ENCODE data around the gene PPA1. TPM values are rescaled to one million over a fixed set of nuclear protein-coding genes. Genes with fewer than 3 reads are reported as not detected.

Gene PPA1
- total RNA-seq, 2 experiments from 2014 or later = 357 to 368 TPM

DNA sequence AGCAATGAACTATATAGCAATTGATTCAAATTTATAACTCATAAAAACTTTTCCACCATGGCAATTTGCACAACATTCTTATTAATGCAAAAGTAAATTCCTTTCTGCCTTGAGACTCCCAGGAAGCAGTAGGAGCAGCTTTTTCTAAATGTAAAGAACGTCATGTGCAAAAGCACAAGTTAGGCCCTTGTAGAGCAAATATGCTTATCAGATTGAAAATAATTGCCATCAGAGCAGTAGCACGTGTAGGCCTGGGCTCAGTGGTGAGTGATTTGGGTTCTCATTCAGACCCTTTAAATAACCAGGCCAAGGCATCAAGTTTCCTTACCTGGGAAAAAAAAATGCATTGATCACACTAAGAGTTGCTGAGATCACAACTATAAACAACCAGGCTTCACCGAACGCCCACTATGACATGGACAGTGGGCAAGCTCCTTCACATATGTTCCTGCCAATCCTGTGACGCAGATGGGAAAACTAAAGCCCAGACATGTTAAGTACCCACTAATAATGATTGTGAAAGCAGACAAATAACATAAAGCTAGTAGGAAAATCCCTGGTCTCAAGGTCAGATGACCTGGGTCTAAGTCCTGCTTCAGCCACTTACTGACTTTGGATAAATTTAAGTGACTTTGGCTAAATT is 40.8 kb downstream of the PPA1 start:
- ChIA-PET CTCF (interaction anchor here (1.2 to 3.4 kb wide), 4 partner anchors 25 to 76 kb away, joined by 3 to 13 read pairs (median 5); partner anchors contain the start of gene TYSND1), POLR2A (interaction anchor here (0.7 to 1.1 kb wide), 2 partner anchors 17 to 46 kb away, joined by 4 to 6 read pairs; partner anchors contain the start of gene TYSND1)
- peaks cover 5% of the 10 kb centered on the region for H3K36me3 Mint-ChIP-seq (ENCODE audit: low read depth)
- TF ChIP-seq, protein P1, sequence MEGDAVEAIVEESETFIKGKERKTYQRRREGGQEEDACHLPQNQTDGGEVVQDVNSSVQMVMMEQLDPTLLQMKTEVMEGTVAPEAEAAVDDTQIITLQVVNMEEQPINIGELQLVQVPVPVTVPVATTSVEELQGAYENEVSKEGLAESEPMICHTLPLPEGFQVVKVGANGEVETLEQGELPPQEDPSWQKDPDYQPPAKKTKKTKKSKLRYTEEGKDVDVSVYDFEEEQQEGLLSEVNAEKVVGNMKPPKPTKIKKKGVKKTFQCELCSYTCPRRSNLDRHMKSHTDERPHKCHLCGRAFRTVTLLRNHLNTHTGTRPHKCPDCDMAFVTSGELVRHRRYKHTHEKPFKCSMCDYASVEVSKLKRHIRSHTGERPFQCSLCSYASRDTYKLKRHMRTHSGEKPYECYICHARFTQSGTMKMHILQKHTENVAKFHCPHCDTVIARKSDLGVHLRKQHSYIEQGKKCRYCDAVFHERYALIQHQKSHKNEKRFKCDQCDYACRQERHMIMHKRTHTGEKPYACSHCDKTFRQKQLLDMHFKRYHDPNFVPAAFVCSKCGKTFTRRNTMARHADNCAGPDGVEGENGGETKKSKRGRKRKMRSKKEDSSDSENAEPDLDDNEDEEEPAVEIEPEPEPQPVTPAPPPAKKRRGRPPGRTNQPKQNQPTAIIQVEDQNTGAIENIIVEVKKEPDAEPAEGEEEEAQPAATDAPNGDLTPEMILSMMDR (IDR thresholded peaks at IDR 0.05) = no peak
- no peaks in the 10 kb centered on the region for H3K27me3 Mint-ChIP-seq
- no peak overlapping the region for H3K4me3 Mint-ChIP-seq
- DNase-seq = no peak
- no peak overlapping the region for H3K27ac Mint-ChIP-seq
- intact Hi-C loops (cut with micrococcal nuclease) = no loop called here
- peaks cover 6% of the 10 kb centered on the region for H3K4me1 Mint-ChIP-seq (ENCODE audit: low read depth)
- H3K9me3 Mint-ChIP-seq = no peaks in the 10 kb centered on the region
- no peak for ATAC-seq

DNA sequence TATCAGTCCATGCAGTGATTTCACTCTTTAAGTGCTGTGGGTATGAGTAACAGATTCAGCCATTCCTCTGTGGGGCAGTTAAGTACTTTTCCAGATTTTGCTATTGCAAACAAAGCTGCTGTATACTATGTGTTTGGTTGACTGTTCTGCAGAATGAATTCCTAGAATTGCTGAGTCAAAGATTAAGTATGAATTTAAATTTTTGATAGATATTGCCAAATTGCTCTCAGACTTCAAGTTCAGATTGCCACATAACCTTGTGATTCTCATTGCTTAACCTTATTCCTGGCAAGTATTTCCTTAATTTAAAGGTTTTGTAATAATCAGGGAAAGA is 41.3 kb downstream of the PPA1 start:
- CTCF ChIA-PET = interaction anchor here (1.2 kb wide), 1 partner anchor 25 kb away, joined by 3 read pairs; no protein-coding TSS in a partner anchor

DNA sequence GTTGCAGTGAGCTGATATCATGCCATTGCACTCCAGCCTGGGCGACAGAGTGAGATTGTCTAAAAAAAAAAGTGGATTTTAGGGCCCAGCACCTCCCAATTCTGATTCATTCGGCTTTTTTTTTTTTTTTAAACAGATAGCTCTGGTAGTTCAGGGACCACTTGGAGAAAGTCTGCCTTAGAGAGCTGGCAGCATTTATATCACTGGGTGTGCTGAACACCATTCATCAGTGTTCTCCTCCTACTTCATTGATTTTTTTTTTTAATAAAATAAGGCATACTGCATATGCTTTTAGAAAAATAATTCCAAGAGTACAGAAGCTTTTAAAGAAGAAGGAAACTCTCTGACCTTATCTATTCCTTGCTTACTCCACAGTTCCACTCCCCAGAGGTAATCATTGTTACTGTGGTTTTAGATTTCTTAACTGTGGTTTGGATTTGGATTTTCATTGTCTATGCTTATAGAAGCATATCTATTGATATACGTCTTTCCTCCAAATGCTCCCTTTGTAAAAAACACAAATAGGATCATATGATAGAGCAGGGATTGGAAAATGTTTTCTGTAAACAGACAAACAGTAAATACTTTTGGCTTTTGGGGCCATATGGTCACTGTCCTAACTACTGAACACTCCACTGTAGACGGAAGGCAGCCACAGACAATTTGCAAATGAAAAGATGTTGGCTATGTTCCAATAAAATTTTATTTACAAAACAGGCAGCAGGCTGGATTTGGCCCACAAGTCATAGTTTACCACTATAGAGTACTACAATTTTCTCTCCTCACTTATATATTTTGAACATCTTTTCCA is 41.9 kb downstream of the PPA1 start:
- Mint-ChIP-seq H3K27me3 (no peaks in the 10 kb centered on the region), H3K4me3 (no peak overlapping the region), H3K4me1 (ENCODE audit: low read depth) (no peaks in the 10 kb centered on the region), H3K36me3 (ENCODE audit: low read depth) (no peaks in the 10 kb centered on the region), H3K9me3 (no peaks in the 10 kb centered on the region), H3K27ac (no peak overlapping the region)
- intact Hi-C loops (cut with micrococcal nuclease) = no loop called here
- no peak for ATAC-seq
- ChIA-PET CTCF (interaction anchor here (1.1 to 1.5 kb wide), 3 partner anchors 31 to 76 kb away, joined by 4 to 6 read pairs (median 5); partner anchors contain the start of gene TYSND1), POLR2A (interaction anchor here (1.2 kb wide), 1 partner anchor 23 kb away, joined by 3 read pairs; no protein-coding TSS in a partner anchor)
- DNase-seq = no peak
- TF ChIP-seq, protein P1 (IDR thresholded peaks at IDR 0.05) = no peak

More for the DNA sequence above, 41.3 kb downstream of the PPA1 start:
- intact Hi-C loops (cut with micrococcal nuclease) = no loop called here
- TF ChIP-seq, protein P1 (IDR thresholded peaks at IDR 0.05) = no peak
- Mint-ChIP-seq H3K27me3 (no peaks in the 10 kb centered on the region), H3K36me3 (ENCODE audit: low read depth) (no peaks in the 10 kb centered on the region), H3K4me3 (no peak overlapping the region), H3K9me3 (no peaks in the 10 kb centered on the region), H3K4me1 (ENCODE audit: low read depth) (peaks cover 1% of the 10 kb centered on the region), H3K27ac (no peak overlapping the region)
- DNase-seq = no peak
- ATAC-seq = no peak
- POLR2A ChIA-PET = interaction anchor here (1.1 kb wide), 1 partner anchor 46 kb away, joined by 6 read pairs; the partner anchor contains the start of gene TYSND1

DNA sequence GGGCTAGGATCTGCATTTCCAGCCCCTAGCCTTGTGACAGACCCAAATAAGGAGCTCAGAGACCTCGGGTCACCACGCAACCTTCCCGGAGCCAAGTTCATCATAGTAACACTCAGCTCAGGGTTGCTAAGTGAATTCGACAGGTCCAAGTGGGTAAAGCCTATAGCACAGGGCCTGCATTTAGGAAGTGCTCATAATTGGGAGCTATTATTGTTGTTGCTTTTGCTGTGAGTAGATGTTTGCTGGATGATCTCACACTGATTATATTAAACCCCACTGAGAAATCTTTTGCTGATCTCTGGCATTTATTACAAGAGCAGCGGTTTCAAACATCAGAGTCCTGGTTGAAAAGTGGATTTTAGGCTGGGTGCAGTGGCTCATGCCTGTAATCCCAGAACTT is 42.6 kb downstream of the PPA1 start:
- ATAC-seq (no peak), DNase-seq (no peak)
- no peak overlapping the region for H3K27ac Mint-ChIP-seq
- TF ChIP-seq, protein P1 (IDR thresholded peaks at IDR 0.05) = no peak
- intact Hi-C loops (cut with micrococcal nuclease) = no loop called here
- CTCF ChIA-PET = interaction anchor here (1.1 to 1.5 kb wide), 3 partner anchors 31 to 75 kb away, joined by 4 to 6 read pairs (median 5); partner anchors contain the start of gene TYSND1
- H3K9me3 Mint-ChIP-seq = no peaks in the 10 kb centered on the region
- POLR2A ChIA-PET = interaction anchor here (1.0 to 1.2 kb wide), 2 partner anchors 16 to 23 kb away, joined by 3 read pairs; no protein-coding TSS in a partner anchor
- no peaks in the 10 kb centered on the region for H3K36me3 Mint-ChIP-seq (ENCODE audit: low read depth)
- H3K27me3 Mint-ChIP-seq = no peaks in the 10 kb centered on the region
- H3K4me3 Mint-ChIP-seq = no peak overlapping the region
- H3K4me1 Mint-ChIP-seq (ENCODE audit: low read depth) = no peaks in the 10 kb centered on the region

All from activated CD8-positive, alpha-beta T cell treated with anti-CD3 and anti-CD28 coated beads for 36 hours (primary cell).